K562 (cell line): ENCODE measurements around the gene SPIB.

Experiments
- EP300 ChIP-seq: IDR thresholded peaks from 2 replicates; pipeline ENCODE4 v1.6.1; 2012; ENCODE audit warnings: low read length, improper control_type of control experiment
- GTF2A2 ChIP-seq: IDR thresholded peaks from 2 replicates; pipeline ENCODE4 v1.6.1; 2016; ENCODE audit warnings: mild to moderate bottlenecking, missing genetic modification characterization, missing compliant biosample characterization
- YY1 ChIP-seq, 3 experiments: IDR thresholded peaks; 2 replicates each; pipeline ENCODE4 v1.6.1; 2011; ENCODE audit warnings: low read length in 2 of 3, mild to moderate bottlenecking in 2 of 3, moderate library complexity in 2 of 3, borderline replicate concordance in 1 of 3, control low read depth in 1 of 3, low read depth in 1 of 3; ENCODE audit not compliant: insufficient read depth in 3 of 3, insufficient replicate concordance in 2 of 3, control insufficient read depth in 1 of 3, insufficient read length in 1 of 3; ENCODE audit errors: extremely low read depth in 1 of 3
- TF ChIP-seq, protein P1 (sequence below): sonication (generic); formaldehyde crosslinking; IDR thresholded peaks from 2 replicates; pipeline ENCODE4 v1.8.1; 2023; ENCODE audit warnings: mild to moderate bottlenecking, missing genetic modification reagents, moderate library complexity
- TF ChIP-seq, protein P2 (sequence below), 3 experiments: IDR thresholded peaks in 2 of 3; conservative IDR thresholded peaks in 1 of 3; 2 replicates each; pipeline ENCODE4 v1.5.1; 2011 to 2012; ENCODE audit warnings: low read length in 3 of 3, mild to moderate bottlenecking in 3 of 3, control low read depth in 2 of 3, improper control_type of control experiment in 1 of 3, inconsistent platforms in 1 of 3, low read depth in 1 of 3, mixed read lengths in 1 of 3, moderate library complexity in 1 of 3; ENCODE audit not compliant: insufficient read depth in 2 of 3

DNA sequence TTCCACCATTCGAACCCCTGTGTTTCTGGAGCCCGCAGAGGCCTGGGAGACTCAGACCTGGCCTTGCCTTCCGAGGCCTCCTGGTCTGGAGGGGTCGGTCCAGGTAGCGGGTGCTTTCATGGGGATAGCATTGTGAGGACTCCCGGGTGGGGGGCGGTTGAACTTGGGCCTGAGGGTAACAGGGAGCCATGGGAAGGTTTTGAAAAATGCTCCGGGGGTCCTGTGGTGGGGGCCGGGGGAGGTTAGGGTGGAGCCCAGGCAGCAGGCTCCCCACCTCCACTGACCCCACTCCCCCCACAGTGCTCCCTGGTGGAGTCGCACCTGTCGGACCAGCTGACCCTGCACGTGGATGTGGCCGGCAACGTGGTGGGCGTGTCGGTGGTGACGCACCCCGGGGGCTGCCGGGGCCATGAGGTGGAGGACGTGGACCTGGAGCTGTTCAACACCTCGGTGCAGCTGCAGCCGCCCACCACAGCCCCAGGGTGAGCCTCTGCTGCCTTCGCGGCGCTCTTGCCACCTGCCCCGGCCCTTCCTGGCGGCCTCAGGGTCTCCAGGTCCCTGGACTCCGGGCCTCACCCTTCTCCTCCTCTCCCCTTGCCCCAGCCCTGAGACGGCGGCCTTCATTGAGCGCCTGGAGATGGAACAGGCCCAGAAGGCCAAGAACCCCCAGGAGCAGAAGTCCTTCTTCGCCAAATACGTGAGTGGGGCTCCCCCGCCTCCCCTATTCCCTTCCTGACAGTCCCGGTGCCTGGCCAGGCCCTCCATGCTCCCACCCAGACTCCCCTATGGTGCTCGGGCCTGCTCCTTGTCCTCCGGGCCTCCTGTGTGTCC, 61.8 kb downstream of the SPIB start:
- TF ChIP-seq, protein P1, sequence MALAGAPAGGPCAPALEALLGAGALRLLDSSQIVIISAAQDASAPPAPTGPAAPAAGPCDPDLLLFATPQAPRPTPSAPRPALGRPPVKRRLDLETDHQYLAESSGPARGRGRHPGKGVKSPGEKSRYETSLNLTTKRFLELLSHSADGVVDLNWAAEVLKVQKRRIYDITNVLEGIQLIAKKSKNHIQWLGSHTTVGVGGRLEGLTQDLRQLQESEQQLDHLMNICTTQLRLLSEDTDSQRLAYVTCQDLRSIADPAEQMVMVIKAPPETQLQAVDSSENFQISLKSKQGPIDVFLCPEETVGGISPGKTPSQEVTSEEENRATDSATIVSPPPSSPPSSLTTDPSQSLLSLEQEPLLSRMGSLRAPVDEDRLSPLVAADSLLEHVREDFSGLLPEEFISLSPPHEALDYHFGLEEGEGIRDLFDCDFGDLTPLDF, result no peak
- TF ChIP-seq, protein P2, sequence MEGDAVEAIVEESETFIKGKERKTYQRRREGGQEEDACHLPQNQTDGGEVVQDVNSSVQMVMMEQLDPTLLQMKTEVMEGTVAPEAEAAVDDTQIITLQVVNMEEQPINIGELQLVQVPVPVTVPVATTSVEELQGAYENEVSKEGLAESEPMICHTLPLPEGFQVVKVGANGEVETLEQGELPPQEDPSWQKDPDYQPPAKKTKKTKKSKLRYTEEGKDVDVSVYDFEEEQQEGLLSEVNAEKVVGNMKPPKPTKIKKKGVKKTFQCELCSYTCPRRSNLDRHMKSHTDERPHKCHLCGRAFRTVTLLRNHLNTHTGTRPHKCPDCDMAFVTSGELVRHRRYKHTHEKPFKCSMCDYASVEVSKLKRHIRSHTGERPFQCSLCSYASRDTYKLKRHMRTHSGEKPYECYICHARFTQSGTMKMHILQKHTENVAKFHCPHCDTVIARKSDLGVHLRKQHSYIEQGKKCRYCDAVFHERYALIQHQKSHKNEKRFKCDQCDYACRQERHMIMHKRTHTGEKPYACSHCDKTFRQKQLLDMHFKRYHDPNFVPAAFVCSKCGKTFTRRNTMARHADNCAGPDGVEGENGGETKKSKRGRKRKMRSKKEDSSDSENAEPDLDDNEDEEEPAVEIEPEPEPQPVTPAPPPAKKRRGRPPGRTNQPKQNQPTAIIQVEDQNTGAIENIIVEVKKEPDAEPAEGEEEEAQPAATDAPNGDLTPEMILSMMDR (IDR thresholded peaks at IDR 0.05 in 2 of 3, conservative IDR thresholded peaks at IDR 0.05 in 1 of 3; ENCODE audit: insufficient read depth in 2 of 3, low read depth in 1 of 3, low read length in 3 of 3), result no peak
- TF ChIP-seq EP300, result no peak
- TF ChIP-seq YY1 (IDR thresholded peaks at IDR 0.05; ENCODE audit: borderline replicate concordance in 1 of 3, control insufficient read depth in 1 of 3, extremely low read depth in 1 of 3, insufficient read depth in 3 of 3, insufficient read length in 1 of 3, insufficient replicate concordance in 2 of 3, low read depth in 1 of 3, low read length in 2 of 3), result no peak
- no peak for TF ChIP-seq GTF2A2
